ENCODE measurements around the gene MAB21L3. TPM values are rescaled to one million over a fixed set of nuclear protein-coding genes. Genes with fewer than 3 reads are reported as not detected.

The MAB21L3 gene
- total RNA-seq, 1 donor, result 0.36 TPM

- DNase-seq (ENCODE audit: insufficient read length, low spot score, missing footprints), result peak; percentile 53
- Histone ChIP-seq H3K9me3 (ENCODE audit: low read depth, low read length) (no peaks in the 10 kb centered on the region), H3K4me2 (ENCODE audit: insufficient read depth, low read length) (peak overlapping the region; percentile 50), H4K20me1 (ENCODE audit: insufficient read depth, low read length) (no peaks in the 10 kb centered on the region), H3K4me3 (ENCODE audit: insufficient read depth, low read length) (peak overlapping the region; percentile 17), H3K27me3 (ENCODE audit: insufficient read depth, low read length) (no peaks in the 10 kb centered on the region), H3K36me3 (ENCODE audit: insufficient read depth, low read length) (no peaks in the 10 kb centered on the region), H3K79me2 (ENCODE audit: insufficient read depth, low read length) (no peaks in the 10 kb centered on the region), H3K4me1 (ENCODE audit: insufficient read depth, low read length) (peaks cover 14% of the 10 kb centered on the region), H2AFZ (ENCODE audit: low read length) (peak overlapping the region; percentile 50), H3K27ac (ENCODE audit: low read depth, low read length) (peak overlapping the region; percentile 89)
- no peak for TF ChIP-seq CTCF (IDR thresholded peaks at IDR 0.05; ENCODE audit: extremely low read depth, low read depth, low read length)
These were observed 43.7 kb upstream of the MAB21L3 start for GRCh38 chr1:116067566-116067890.

GRCh38 chr1:116075575-116075974 lies 35.6 kb upstream of the MAB21L3 start:
- H2AFZ ChIP-seq (ENCODE audit: low read length), result no peak overlapping the region
- H3K27me3 ChIP-seq (ENCODE audit: insufficient read depth, low read length), result no peaks in the 10 kb centered on the region
- no peaks in the 10 kb centered on the region for H3K4me1 ChIP-seq (ENCODE audit: insufficient read depth, low read length)
- DNase-seq (ENCODE audit: insufficient read length, low spot score, missing footprints), result peak; percentile 3
- no peak overlapping the region for H3K4me3 ChIP-seq (ENCODE audit: insufficient read depth, low read length)
- no peak for TF ChIP-seq CTCF (IDR thresholded peaks at IDR 0.05; ENCODE audit: extremely low read depth, low read depth, low read length)
- no peaks in the 10 kb centered on the region for H3K79me2 ChIP-seq (ENCODE audit: insufficient read depth, low read length)
- H3K36me3 ChIP-seq (ENCODE audit: insufficient read depth, low read length), result no peaks in the 10 kb centered on the region
- no peaks in the 10 kb centered on the region for H4K20me1 ChIP-seq (ENCODE audit: insufficient read depth, low read length)
- H3K9me3 ChIP-seq (ENCODE audit: low read depth, low read length), result no peaks in the 10 kb centered on the region
- no peak overlapping the region for H3K27ac ChIP-seq (ENCODE audit: low read depth, low read length)
- no peak overlapping the region for H3K4me2 ChIP-seq (ENCODE audit: insufficient read depth, low read length)

GRCh38 chr1:116075990-116076389 lies 35.2 kb upstream of the MAB21L3 start:
- peak; percentile 41 for DNase-seq (ENCODE audit: insufficient read length, low spot score, missing footprints)
- Histone ChIP-seq H3K27ac (ENCODE audit: low read depth, low read length) (no peak overlapping the region), H3K9me3 (ENCODE audit: low read depth, low read length) (no peaks in the 10 kb centered on the region), H3K4me2 (ENCODE audit: insufficient read depth, low read length) (no peak overlapping the region), H3K79me2 (ENCODE audit: insufficient read depth, low read length) (no peaks in the 10 kb centered on the region), H3K4me3 (ENCODE audit: insufficient read depth, low read length) (no peak overlapping the region), H2AFZ (ENCODE audit: low read length) (no peak overlapping the region), H3K27me3 (ENCODE audit: insufficient read depth, low read length) (no peaks in the 10 kb centered on the region), H4K20me1 (ENCODE audit: insufficient read depth, low read length) (no peaks in the 10 kb centered on the region), H3K4me1 (ENCODE audit: insufficient read depth, low read length) (no peaks in the 10 kb centered on the region), H3K36me3 (ENCODE audit: insufficient read depth, low read length) (no peaks in the 10 kb centered on the region)
- no peak for TF ChIP-seq CTCF (IDR thresholded peaks at IDR 0.05; ENCODE audit: extremely low read depth, low read depth, low read length)

- Histone ChIP-seq H3K4me3 (ENCODE audit: insufficient read depth, low read length) (no peak overlapping the region), H3K27me3 (ENCODE audit: insufficient read depth, low read length) (no peaks in the 10 kb centered on the region), H3K27ac (ENCODE audit: low read depth, low read length) (no peak overlapping the region), H4K20me1 (ENCODE audit: insufficient read depth, low read length) (no peaks in the 10 kb centered on the region), H3K79me2 (ENCODE audit: insufficient read depth, low read length) (no peaks in the 10 kb centered on the region), H3K4me2 (ENCODE audit: insufficient read depth, low read length) (no peak overlapping the region), H3K36me3 (ENCODE audit: insufficient read depth, low read length) (no peaks in the 10 kb centered on the region), H3K9me3 (ENCODE audit: low read depth, low read length) (no peaks in the 10 kb centered on the region), H2AFZ (ENCODE audit: low read length) (no peak overlapping the region), H3K4me1 (ENCODE audit: insufficient read depth, low read length) (no peaks in the 10 kb centered on the region)
- DNase-seq (ENCODE audit: insufficient read length, low spot score, missing footprints), result no peak
- no peak for TF ChIP-seq CTCF (IDR thresholded peaks at IDR 0.05; ENCODE audit: extremely low read depth, low read depth, low read length)
These were observed 34.4 kb upstream of the MAB21L3 start for GRCh38 chr1:116076831-116077230.

All from osteoblast (primary cell).